ENCODE results near the gene LGI2.
"Not testable (repeated sequence)": the region's sequence is repeated elsewhere in the genome, so short reads cannot be mapped to it uniquely, and the experiment has no call there.

Gene LGI2

DNA sequence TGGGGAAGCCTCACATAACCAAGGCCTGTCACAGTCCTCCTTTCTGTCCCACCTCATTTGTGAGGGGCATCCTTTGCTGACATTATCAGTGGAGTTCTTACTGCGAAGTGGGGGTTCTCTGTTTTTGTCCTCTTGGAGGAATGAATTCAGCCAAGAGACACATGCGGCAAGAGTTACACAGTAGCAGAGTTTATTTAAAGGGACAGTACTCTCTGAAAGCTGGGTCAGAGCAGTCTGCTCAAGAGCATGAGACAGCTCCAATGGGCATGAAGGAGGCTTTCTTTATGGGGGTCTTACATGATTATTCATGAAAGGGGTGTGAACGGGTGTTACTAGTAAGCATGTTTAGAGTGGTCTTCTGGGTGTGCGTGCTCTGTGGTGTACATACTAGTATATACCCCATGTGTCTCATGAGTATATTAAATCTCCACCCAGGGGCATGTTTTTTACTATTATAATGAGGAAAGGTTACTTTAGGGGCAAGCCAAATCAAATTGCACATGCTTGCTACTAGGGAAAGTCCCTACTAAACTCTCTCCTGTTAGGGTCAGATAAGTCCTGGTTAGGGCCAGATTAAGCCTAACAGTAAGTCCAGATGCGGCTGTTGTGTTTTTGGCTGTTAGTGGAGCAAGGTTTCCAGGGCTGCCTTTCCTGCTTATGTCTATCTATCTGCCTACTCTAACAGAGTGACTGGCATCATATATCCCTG lies 19.8 kb upstream of the LGI2 start:
- DNase-seq, result no peak

DNA sequence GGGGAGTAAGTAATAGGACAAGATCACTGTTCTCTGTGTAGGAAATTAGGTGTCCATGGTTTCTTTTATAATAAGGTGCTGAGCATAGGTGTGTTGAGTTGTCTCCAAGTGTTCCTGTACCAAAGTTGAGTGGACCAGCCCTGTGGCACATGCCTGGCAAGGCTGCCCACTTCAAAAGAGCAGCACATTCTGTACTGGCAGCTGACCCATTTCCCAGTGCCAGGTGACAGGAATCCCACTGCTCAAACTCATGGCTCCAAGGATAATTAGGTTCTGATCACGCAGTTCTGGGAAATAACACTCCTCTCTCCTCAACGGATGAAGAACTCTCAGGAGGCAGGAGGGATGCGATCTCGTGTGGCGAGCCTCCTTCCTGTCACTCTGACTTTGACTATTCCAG lies 12.8 kb upstream of the LGI2 start:
- no peak for DNase-seq

DNA sequence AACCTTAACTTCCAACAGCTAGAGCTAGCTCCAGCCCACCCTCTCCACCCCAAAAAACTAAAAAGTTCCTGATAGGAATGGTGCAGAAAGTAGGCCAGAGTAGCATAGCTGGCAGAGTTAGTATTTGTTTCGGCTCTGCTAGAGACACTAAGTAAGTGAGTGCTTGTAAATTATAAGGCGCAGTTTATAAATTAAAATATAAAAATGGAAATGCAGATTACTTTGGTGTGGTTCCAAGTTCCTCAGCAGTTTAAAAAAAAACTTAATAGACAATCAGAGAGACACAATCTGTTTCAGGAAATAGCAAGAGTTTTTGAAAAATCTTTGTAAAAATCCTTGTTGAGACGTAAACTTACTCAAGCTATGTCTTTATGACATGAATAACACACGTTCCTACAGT lies 2.8 kb upstream of the LGI2 start:
- no peak for DNase-seq

DNA sequence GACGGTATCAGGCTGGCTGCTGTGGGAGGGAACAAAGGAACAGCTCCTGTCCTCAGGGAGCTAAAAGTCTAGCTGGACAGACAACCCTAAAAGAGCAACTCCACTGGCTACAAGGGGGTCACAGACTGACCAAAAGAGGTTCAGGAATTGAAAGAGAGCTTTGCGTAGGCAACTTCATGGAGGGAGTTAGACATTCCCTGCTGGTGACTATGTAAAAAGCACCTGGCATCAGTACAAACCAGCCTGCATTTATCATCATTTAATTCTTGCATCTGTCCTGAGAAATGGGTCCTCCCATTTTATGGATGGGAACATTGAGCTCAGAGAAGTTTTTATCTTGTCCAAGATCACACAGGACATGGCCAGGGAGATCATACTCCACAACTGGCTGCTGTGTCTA lies 1.4 kb upstream of the LGI2 start:
- DNase-seq, result no peak

DNA sequence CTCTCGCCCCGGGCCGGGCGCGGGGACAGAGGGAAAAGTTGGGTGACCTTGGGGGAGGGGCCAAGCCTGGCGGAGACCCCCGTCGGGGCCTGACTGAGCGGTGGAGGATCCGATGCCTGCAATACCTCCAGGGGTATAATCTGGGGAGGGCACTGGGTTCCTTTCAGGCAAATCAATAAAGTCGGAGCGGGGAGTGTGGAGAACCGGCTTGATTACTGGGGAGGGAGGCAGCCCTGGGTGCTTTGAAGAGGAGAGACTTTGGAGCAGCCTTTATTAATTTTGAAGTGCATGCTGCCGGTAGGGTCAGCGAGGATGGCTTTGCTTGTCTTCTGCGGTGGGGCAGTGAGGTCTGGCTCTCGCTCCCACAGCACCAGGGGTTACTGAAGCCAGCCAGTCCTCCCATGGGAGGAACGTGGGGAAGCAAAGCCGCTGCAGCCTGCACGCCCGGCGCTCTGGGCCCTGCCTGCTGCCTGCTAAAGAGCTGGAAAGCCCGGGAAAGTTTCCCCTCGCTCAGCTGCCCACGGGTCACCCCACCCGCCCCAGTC lies 403 bp upstream of the LGI2 start:
- no peak for DNase-seq

DNA sequence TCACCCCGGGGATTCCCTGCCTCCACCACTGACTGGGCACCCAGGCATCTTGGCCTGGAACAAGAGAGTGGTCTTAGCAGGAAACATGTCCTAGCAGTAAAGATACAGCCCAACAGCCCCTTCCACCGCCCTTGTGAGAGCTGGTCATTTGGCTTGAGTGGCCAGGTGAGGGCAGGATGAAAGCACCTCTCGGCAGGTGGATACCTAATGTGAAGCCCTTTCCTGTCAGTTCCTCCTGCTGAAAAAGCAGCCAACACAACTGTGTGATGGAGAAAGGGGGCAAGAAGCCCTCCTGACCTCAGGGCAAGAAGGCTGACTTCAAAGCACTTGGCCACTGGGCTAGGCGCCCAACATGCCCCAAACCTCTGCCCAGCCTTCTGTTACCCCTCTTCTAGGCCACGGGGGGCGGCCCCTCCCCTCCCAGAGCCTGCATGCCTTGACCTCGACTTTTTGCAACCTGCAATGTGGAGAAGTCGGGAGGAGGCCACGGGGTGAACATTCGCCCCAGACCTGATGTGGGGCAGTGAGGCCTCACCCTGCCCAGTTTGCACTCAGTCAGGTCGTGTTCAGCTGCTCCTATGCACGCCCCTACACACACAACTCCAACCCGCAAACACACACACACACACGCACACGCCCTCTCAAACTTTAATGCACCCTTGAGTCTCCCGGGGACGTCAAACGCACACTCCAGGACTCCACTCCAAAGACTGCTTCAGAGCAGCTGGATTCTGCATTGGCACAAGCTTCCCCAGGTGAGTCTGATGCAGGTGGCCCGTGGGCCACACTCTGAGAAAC lies 1.1 kb downstream of the LGI2 start:
- DNase-seq, result no peak

DNA sequence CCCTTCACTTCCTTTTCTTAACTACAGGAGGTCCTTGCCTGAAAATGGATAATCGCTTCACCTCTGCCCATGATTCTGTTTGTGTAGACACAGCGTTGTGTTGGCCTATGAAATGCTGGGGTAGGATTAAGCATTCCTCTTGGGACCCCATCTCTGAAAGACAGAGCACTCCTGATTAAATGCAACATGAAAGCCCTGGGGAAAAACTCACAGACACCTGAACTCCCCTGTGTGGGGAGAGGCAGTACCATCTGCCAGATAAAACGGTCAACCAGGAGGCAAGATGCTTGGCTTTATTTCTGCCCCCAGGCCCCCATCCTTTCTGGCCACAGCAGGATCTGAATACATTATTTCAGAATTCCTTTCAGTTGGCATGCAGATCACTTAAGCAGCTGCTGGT lies 1.9 kb downstream of the LGI2 start:
- DNase-seq, result no peak

DNA sequence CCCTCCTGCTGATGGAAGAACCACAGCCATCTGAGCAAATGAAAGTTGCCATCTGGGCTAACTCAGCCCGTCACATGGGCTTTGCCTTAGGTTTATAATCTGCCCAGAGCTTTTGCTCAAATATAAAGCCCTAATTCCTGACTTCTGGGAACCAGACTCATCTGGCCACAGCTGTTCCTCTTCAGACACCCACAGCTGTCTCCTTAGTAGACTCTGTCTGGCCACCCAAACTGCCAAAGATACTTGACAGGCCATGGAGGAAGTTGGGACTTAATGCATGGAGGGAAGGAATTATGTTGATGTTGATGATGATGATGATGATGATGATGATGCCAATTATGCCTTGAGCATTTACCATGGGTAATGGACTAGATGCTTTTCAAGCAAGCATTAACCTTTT lies 8.0 kb downstream of the LGI2 start:
- DNase-seq, result no peak

DNA sequence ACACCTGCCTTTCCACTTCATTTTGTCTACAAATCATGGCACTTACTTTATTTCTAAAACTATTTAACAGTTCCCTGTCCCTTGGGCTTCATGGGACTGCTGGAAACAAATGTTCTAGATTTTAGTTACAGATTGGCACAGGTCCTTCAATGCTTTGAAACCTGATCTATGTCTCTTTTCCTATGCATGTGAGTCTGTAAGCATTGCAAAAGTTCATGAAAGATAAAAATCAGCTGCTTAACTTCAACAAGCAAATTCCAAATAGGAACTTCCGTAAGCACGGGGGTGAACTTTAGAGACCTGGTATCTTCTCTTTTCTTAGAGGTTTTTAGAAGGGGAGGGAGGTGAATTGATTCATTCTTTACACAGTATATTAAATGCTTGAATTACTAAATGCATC lies 9.5 kb downstream of the LGI2 start:
- DNase-seq, result no peak

DNA sequence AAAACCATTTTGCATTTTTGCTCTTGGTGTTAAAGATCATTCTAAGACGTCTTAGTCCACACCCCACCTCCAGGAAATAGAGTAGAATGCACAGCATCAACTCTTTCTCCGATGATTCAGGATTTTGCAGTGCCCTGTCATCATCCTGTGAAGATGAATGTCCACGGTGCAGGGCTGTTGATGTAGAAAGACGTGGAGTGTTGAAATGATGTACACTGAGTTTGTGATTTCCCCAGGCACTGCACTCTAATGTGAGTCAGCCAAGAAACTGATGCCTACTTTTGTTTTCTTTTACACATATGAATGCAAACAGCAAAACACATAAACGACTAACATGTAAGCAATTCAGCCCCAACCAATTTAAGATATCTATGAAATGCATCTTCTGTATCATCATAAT lies 10.5 kb downstream of the LGI2 start:
- DNase-seq, result no peak

DNA sequence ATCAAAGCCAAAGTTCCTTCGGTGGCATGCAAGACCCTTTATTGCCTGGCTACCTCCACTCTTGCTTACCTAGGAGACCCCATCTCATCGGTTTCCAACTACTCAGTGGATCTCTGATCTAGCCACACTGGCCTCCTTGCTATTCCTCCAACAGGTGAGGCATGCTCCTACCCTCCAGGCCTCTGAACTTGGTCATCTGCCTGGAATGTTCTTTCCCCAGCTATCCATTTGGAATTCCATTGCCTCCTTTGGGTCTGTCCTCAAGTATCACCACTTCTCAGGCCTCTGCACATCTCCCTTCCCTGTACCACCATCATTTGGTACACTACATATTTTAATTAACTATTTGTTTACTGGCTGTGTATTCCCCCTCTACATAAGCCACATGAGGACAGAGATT lies 11.2 kb downstream of the LGI2 start:
- DNase-seq, result no peak

DNA sequence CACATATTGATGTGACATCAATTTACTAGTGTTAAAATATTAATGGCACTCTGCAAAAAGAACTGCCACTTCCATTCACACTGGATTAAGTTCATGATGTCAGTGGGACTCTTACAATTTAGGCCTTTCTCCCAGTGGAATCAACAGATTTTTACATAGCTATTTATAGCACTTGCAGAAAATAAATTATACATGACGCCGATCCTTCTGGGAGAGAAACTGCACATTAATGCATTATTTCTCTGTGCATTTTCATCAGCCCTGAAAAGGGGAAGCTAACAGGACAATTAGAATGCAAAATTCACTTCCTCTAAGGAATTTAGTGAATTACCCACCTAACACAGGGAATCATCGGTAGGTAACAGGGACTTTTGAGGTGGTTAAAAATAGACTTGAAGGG lies 15.7 kb downstream of the LGI2 start:
- DNase-seq, result no peak

DNA sequence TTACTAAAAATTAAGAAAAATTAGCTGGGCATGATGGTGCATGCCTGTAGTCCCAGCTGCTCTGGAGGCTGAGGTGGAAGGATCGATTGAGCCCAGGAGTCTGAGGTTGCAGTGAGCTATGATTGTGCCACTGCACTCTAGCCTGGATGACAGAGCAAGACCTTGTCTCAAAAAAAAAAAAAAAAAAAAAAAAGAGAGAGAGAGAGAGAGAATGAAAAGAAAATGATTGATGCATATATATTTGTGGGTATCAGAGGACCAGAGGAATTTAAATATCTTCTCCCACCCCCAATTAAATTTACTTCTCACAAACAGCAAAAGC lies 16.1 kb downstream of the LGI2 start:
- not testable (repeated sequence) for DNase-seq

DNA sequence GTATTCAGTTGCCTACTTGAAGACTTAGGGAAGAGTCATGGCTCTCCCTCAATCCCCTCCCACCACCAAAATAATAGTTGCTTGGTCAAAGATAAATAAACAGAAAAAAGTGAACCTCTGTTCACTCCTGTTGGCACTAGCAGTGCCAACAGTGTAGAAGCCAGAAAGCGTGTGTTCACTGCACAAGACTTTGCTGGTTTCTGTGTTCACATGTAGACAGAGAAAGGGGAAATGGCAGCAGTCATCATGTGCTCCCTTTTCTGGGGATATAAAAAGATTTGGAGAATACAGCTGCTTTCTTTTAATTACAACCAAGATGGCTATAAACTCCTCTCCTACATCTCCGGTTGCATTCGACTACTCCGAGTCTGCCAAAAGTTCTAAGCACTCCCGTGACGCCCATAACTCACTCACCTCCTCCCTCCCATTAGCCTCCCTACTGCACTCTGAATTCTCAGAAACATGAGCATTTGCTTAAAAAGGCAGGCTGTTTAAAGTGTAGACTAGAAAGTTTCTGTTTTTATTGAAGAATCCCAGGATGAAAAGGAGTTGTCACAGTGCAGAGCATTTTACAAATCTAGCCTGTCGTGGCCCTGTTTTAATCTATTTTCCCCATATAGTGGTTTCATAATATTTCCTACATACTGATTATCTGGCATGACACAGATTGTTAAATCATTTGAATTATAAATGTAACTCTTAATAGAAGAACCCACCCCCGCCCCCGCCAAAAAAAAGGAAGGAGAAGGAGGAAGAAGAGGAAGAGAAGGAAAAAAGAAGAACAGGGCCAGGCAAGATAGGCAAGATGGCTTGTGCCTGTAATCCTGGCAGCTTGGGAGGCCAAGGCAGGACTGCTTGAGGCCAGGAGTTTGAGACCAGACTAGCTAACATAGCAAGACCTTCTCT lies 16.7 kb downstream of the LGI2 start:
- no peak for DNase-seq

DNA sequence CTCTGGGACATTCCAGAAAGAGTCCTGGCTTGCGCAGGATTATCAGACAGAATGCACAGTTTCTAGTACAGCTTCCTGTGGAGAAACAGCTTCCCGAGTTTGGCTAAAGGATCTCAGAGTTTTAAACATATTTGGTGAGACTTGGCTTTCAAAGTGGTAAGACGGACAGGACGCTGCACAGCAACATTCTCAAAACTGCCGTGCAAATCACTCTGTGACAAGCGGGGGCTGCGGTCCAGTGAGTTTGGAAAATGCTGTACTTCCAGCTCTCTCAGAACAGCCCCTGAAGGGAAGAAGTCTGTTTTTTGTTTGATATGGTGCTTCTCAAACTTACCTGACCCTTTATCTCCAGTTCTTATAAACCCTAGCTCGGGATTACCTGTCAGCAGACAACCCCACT lies 18.1 kb downstream of the LGI2 start:
- DNase-seq, result no peak

DNA sequence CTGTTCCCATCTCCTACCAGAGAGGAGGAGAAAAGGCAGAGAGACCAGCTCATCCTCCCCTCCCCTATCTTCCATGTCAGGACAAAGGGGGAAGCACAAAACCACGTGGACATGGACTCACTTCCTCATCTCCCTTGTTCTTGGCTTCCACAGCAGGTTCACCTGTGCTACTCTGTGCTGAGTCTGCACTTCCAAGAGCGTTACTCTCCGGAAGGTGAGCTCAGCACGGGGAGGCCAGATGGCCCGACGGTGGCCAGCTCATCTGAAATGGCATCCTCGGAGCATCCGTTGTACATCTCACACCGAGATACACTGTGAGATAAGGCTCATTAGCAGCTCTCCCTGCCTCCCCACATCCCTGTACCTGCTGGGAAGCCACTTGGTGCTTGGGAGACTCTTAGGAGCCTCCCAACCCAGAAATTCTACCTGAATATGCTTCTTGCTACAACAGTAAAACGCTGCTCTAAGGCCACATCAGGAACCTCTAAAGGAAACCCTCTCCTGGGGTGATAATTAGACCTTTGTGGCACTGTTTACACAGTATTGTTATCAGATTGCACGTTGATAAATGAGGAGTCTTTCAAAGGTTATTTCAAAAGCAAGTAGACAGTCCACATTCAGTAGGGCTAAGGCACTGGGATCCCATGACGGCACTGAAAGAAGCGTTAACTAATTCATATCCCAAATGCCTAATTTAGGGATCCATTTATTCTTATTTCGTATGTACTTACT lies 19.4 kb downstream of the LGI2 start:
- DNase-seq, result no peak

DNA sequence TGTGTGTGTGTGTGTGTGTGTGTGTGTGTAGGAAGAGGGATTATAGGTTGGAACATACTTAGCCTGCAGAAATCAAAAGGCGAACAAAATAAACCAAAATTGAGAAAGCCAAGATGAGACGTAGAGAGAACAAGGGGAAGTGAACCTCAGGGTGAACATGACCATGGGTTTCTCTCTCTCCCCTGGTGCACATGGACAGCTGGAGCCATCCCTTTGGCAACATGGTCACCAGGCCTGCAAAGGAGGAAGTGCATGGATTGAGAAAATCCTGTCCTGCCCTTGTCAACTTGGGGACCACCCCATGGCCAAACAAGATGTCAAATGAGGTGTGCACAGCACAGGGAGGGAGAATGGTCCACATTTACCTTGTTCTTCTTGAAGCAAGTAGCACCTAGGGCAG lies 23.1 kb downstream of the LGI2 start:
- no peak for DNase-seq

DNA sequence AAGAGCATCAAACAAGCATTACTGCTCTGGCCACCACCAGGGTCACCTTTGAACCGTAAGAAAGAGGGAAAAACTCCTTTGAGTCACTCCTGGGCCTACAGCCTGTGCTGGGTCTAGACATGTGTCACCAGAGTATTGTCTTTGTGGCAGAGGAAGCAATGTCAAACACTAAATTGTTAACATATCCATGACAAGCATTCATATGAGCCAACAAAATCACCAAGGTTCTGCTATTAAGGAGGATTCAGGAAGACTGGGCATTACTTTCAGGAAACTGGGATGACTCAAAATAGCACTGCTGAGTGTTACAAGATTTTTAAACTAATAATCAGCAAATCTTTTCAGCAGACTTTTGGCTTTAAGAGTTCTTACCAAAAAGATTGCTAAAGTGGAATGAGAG lies 28.1 kb downstream of the LGI2 start:
- DNase-seq, result no peak

DNA sequence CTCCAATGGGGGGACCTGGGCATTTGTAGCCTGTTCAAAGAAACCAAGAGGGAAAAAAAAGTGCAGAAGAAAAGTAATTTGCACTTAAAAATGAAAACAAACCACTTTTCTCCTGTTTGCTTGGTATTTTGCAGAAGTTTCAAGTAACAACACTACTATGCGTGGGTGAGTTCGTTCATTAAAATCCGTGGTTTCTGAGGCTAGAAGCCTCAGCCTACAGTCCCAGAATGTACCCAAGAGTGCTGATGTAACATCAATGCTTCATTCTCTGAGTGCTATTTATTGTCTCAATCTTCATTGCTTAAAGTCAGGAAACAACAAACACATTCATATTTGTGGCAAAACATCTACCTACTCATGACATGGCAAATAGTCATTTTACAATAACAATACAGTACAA lies 29.2 kb downstream of the LGI2 start:
- no peak for DNase-seq

DNA sequence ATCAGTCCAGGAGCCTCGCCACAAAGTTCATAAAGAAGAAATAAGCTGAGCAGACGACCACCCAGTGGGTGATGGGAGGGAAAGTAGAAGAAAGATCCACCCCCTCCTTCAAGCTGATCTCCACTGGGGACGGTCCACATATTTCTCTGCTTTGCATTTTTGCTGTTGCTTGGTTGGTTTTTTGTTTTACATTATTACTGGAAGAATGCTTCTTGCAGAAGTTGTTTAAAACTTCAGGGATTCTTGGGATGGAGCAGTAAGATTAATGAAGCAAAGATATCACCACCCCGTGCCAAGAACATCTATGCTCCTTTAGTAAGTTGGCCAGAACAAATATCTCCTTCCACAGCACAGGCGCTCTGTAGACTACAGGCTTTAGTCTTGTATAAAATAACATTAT lies 30.1 kb downstream of the LGI2 start:
- DNase-seq, result no peak

DNA sequence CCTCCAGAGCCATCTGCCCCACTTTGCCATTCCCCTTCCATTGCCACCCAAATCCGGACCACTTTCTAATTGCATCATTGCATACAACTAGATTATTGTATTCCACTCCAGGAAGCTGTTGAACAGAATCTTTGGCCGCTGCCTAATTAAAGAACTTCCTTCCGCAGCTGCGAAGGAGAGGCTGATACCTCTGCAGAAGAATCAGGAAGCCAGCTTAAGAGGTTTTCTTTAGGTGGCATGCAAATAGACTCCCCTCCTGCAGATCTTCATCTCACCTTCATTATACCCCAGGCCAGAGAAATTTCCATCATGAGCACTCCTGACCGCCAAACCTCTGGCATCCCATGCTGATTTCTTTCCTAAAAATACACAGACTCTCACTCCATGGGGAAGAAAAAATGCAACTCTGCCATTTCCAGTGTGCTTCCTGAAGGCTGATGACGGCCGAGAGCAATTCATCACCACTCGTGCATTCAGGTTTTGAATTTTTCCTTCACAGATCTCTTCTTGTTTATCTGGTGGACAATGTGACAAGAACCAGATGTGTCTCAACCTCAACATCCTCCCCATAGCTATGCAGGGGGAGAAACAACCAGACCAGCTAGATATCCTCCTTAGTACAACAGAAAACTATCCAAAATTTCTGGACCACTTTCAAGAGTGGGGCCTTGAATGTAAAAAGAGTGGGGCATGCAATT lies 31.2 kb downstream of the LGI2 start:
- DNase-seq, result no peak

DNA sequence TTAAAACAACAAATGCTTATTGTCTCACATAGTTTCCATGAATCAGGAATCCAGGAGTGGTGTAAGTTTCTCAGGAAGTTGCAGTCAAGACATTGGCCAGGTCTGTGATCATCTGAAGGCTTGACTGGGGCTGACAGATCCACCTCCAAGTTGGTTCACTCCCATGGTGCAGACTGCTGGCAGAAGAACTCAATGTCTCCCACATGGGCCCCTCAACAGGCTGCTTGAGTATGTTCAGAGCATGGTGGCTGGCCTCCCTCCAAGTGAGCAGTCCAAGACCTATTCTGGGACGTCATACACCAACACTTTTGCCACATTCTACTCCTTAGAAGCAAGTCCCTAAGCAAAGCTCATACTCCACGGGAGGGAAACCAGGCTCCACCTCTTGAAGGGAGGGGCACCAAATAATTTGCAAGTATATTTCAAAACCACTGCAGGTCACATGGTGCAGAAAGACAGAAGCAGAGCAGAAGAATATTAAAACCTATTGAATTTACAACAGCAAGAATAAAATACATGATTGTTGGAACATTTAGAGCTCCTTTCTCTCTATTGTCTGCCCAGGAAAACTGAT lies 35.3 kb downstream of the LGI2 start:
- peak in 1 of 2 experiments; percentile 12 for DNase-seq

Data from NCI-H446 (cell line).